Right cardiac atrium (tissue), 5 donors: ENCODE measurements around the gene HERC4. TPM values are rescaled to one million over a fixed set of nuclear protein-coding genes. Genes with fewer than 3 reads are reported as not detected.

Experiments
- ATAC-seq, 2 donors: fragments of 200-7000 bp; cut with Tn5 transposase; one replicate each; pipeline versions ENCODE4 v1.8.0 to v1.9.1; 2020; ENCODE audit warnings: moderate library complexity in 2 of 2, mild to moderate bottlenecking in 1 of 2
- DNase-seq, 3 donors: peaks; one replicate each; pipeline ENCODE4 v3.0.0-alpha.2; 2020
- H3K27ac ChIP-seq: one replicate; pipeline ENCODE4 v1.5.1; 2013; ENCODE audit warnings: mild to moderate bottlenecking, low read length, control low read depth, moderate library complexity
- H3K27me3 ChIP-seq: one replicate; pipeline ENCODE4 v1.6.1; 2013; ENCODE audit not compliant: control insufficient read depth, insufficient read depth
- H3K4me1 ChIP-seq: one replicate; pipeline ENCODE4 v1.6.1; 2013; ENCODE audit warnings: low read length; ENCODE audit not compliant: control insufficient read depth, insufficient read depth
- H3K4me3 ChIP-seq: one replicate; pipeline ENCODE4 v1.5.1; 2013; ENCODE audit warnings: low read length, control low read depth
- H3K9me3 ChIP-seq: one replicate; pipeline ENCODE4 v1.6.1; 2013; ENCODE audit warnings: low read length; ENCODE audit not compliant: control insufficient read depth
- WGBS: extraction: QIAGEN DNeasy Blood & Tissue Kit; methylation state at CpG from one replicate; pipeline ENCODE4 v1.1.7; 2013; 5-methylcytosine and 5-hydroxymethylcytosine counted together
- intact Hi-C, 4 donors: fragments of 100-400 bp; cut with DNase I; formaldehyde crosslinking; loops; one replicate each; pipeline versions ENCODE4 v1.11.0 to v1.14.0; 2022 to 2023
- polyA plus RNA-seq: library from polyadenylated mRNA; stranded (reverse); fragments of 200-250 nt; gene quantifications from one replicate; pipeline ENCODE4 v1.2.3, GENCODE V29; 2013
- total RNA-seq, 4 donors: library from RNA; stranded (reverse); fragmentation: NEBNext Ultra II Directional; extraction: Animal tissue kit (Norgen Biotek cat#: 25700); gene quantifications; one replicate each; pipeline ENCODE4 v1.2.1, GENCODE V29; 2021
- donor health status: healthy with polysubstance abuse.
- donor health status: DM: no; HTN: yes; CAD: no.
- donor health status: DM: no; HTN: no; CAD: no.
- donor health status: DM: no; HTN: yes; CAD: no; lungs with severe emphysema.
- donor health status: DM: yes; HTN: yes; CAD: no.

HERC4 gene
- total and polyA plus RNA-seq, 5 donors: 14.0 to 37.0 (median 33.8) TPM

DNA sequence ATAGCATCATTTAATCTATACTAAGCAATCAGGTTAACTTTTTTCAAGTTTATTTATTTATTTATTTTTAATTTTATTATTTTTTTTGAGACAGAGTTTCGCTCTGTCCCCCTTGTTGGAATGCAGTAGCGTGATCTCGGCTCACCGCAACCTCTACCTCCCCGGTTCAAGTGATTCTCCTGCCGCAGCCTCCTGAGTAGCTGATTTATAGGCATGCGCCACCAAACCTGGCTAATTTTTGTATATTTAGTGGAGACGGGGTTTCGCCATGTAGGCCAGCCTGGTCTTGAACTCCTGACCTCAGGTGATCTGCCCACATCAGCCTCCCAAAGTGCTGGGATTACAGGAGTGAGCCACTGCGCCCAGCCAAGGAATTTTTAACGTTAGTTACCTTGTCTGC is 33.6 kb upstream of the HERC4 start:
- ATAC-seq (no peak), DNase-seq (no peak)
- intact Hi-C loops: no loop called here
- peak overlapping the region; percentile 78 for H3K27ac ChIP-seq
- 90% methylated on average over 11 of the region's 11 CpGs for WGBS
- no peaks in the 10 kb centered on the region for H3K9me3 ChIP-seq
- no peaks in the 10 kb centered on the region for H3K27me3 ChIP-seq
- H3K4me1 ChIP-seq: no peaks in the 10 kb centered on the region
- no peak overlapping the region for H3K4me3 ChIP-seq

- intact Hi-C loops: no loop called here
- 85% methylated on average over 3 of the region's 3 CpGs for WGBS
- Histone ChIP-seq H3K4me3 (no peak overlapping the region), H3K27ac (no peak overlapping the region), H3K4me1 (no peaks in the 10 kb centered on the region), H3K9me3 (no peaks in the 10 kb centered on the region), H3K27me3 (no peaks in the 10 kb centered on the region)
- no peak for DNase-seq
- no peak for ATAC-seq
Observed at GRCh38 chr10:68108051-68108450, 33.0 kb upstream of the HERC4 start.

DNA sequence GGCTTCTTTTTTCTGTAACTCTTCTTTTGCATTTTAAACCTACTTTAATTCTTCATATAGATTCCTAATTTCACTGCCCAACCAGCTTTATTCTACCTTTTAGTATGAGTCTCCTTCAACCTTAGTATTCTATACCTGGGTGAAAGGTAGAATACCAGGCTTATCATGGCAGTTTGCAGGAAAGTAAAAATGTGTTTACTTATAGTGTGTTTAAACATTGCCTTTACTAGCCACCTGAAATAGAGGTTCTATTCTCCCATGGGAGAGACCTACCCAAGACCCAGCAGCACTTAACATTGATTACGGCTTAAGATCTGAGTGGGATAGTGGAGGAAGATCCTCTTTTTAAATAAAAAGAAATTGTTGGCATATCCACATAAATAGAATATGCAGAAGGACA is 32.6 kb upstream of the HERC4 start:
- no peak overlapping the region for H3K4me3 ChIP-seq
- DNase-seq (no peak), ATAC-seq (no peak)
- no peaks in the 10 kb centered on the region for H3K4me1 ChIP-seq
- H3K9me3 ChIP-seq: no peaks in the 10 kb centered on the region
- intact Hi-C loops: no loop called here
- H3K27me3 ChIP-seq: no peaks in the 10 kb centered on the region
- WGBS: 94% methylated on average over 1 of the region's 1 CpG
- H3K27ac ChIP-seq: no peak overlapping the region

GRCh38 chr10:68106656-68107055 is 31.6 kb upstream of the HERC4 start:
- H3K27me3 ChIP-seq: no peaks in the 10 kb centered on the region
- DNase-seq (no peak), ATAC-seq (no peak)
- WGBS: 83% methylated on average over 3 of the region's 3 CpGs
- H3K27ac ChIP-seq: no peak overlapping the region
- H3K9me3 ChIP-seq: no peaks in the 10 kb centered on the region
- intact Hi-C loops: no loop called here
- H3K4me3 ChIP-seq: no peak overlapping the region
- H3K4me1 ChIP-seq: no peaks in the 10 kb centered on the region

DNA sequence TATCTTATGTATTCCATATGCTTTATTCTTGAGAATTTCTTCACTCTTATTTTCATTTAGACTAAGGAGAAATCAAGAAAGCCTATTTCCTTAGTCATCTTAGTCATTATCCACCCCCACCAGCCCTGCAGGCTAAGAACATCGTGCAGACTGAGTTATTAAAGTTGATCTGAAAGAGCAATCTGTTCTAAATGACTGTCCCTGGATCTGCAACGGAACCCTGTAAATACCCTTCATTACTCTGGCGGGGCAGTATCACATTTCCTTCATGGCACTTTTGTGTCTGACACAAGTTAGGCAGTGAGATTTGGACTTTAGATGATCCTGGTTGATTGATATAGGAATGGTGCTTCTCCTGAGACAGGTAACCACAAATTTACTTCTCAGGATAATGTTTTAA is 30.7 kb upstream of the HERC4 start:
- DNase-seq (no peak), ATAC-seq (no peak)
- Histone ChIP-seq H3K27ac (no peak overlapping the region), H3K27me3 (no peaks in the 10 kb centered on the region), H3K9me3 (no peaks in the 10 kb centered on the region), H3K4me1 (no peaks in the 10 kb centered on the region), H3K4me3 (no peak overlapping the region)
- 60% methylated on average over 3 of the region's 3 CpGs for WGBS
- intact Hi-C loops: no loop called here

DNA sequence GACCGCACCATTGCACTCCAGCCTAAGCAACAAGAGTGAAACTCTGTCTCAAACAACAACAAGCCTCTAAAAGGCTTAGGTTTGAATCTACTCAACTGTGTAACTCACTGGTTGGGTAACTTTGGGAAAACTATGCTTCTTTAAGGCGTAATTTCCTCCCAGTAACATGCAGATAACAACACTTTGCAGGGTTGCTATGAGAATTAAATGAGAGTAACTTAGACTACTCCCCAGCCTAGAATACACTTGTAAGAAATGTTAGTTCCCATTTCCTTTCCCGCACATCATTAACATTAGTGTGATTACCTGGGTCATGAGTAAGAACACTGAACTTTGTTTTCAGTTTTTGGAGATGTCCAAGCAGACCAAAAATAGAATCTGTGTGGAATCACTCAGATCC is 28.8 kb upstream of the HERC4 start:
- H3K27ac ChIP-seq: no peak overlapping the region
- intact Hi-C loops: no loop called here
- H3K4me3 ChIP-seq: no peak overlapping the region
- H3K9me3 ChIP-seq: no peaks in the 10 kb centered on the region
- no peak for ATAC-seq
- no peaks in the 10 kb centered on the region for H3K4me1 ChIP-seq
- DNase-seq: no peak
- H3K27me3 ChIP-seq: no peaks in the 10 kb centered on the region
- WGBS: 93% methylated on average over 3 of the region's 3 CpGs

GRCh38 chr10:68103261-68103878 is 28.3 kb upstream of the HERC4 start:
- DNase-seq: no peak
- no peaks in the 10 kb centered on the region for H3K27me3 ChIP-seq
- no peak overlapping the region for H3K27ac ChIP-seq
- intact Hi-C loops: no loop called here
- H3K4me1 ChIP-seq: no peaks in the 10 kb centered on the region
- no peak overlapping the region for H3K4me3 ChIP-seq
- no peaks in the 10 kb centered on the region for H3K9me3 ChIP-seq
- no peak for ATAC-seq
- 80% methylated on average over 4 of the region's 4 CpGs for WGBS

GRCh38 chr10:68101066-68101465 is 26.0 kb upstream of the HERC4 start:
- intact Hi-C loops: no loop called here
- Histone ChIP-seq H3K9me3 (no peaks in the 10 kb centered on the region), H3K4me1 (no peaks in the 10 kb centered on the region), H3K27ac (no peak overlapping the region), H3K27me3 (no peaks in the 10 kb centered on the region), H3K4me3 (no peak overlapping the region)
- ATAC-seq (no peak), DNase-seq (no peak)
- WGBS: 89% methylated on average over 2 of the region's 2 CpGs

DNA sequence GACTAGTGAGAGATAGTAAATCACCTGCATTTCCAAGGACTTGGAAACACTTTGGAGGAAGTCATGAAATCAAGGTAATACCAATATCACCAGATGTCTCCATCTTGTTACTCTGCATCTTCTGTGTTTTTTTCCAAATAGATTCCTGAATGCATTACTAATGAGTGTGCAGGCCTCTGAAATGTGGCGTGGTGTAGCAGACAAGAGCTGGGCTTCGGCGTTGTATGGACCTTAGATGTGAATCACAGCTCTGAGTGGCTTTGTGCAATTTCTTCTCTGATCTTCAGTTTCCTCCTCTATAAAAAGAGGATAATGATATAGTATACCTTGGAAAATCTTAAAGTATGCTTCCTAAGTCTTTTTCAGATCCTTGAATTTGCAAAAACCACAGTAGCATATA is 24.7 kb upstream of the HERC4 start:
- H3K4me1 ChIP-seq: no peaks in the 10 kb centered on the region
- ATAC-seq (no peak), DNase-seq (no peak)
- H3K27me3 ChIP-seq: no peaks in the 10 kb centered on the region
- 94% methylated on average over 3 of the region's 3 CpGs for WGBS
- H3K9me3 ChIP-seq: no peaks in the 10 kb centered on the region
- H3K4me3 ChIP-seq: no peak overlapping the region
- H3K27ac ChIP-seq: no peak overlapping the region
- intact Hi-C loops: no loop called here

GRCh38 chr10:68096913-68097516 is 21.9 kb upstream of the HERC4 start:
- no peak overlapping the region for H3K4me3 ChIP-seq
- no peaks in the 10 kb centered on the region for H3K27me3 ChIP-seq
- H3K9me3 ChIP-seq: no peaks in the 10 kb centered on the region
- ATAC-seq (peak; percentile 77 to 83), DNase-seq (peak in 1 of 3 donors; percentile 18)
- H3K4me1 ChIP-seq: no peaks in the 10 kb centered on the region
- intact Hi-C loops: no loop called here
- no peak overlapping the region for H3K27ac ChIP-seq
- WGBS: 51% methylated on average over 4 of the region's 4 CpGs

GRCh38 chr10:68095153-68095552 is 20.1 kb upstream of the HERC4 start:
- Histone ChIP-seq H3K27ac (no peak overlapping the region), H3K27me3 (no peaks in the 10 kb centered on the region), H3K4me3 (no peak overlapping the region), H3K4me1 (no peaks in the 10 kb centered on the region), H3K9me3 (no peaks in the 10 kb centered on the region)
- DNase-seq: no peak
- ATAC-seq: peak in 1 of 2 donors; percentile 31
- WGBS: 74% methylated on average over 2 of the region's 2 CpGs
- intact Hi-C loops: no loop called here

DNA sequence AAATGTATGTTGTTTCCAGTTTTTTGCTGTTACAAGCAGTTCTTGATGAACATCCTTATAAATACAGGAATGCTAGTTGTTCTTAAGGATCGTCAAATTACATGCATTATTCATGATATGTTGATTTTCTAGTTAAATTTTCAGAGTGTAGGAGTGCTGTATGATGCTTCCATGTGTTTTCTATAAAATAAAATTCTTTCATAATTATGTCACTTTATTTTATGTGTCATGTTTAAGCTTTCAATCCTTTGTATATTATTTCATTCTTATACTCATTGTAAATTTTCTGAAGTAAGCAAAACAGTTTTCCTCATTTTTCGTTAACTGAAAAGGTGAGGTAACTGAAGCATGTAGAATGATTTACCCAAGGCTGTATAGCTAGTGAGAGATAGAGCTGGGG is 17.4 kb upstream of the HERC4 start:
- H3K27ac ChIP-seq: no peak overlapping the region
- WGBS: 91% methylated on average over 2 of the region's 2 CpGs
- intact Hi-C loops: no loop called here
- H3K9me3 ChIP-seq: no peaks in the 10 kb centered on the region
- no peaks in the 10 kb centered on the region for H3K27me3 ChIP-seq
- ATAC-seq: no peak
- DNase-seq: no peak
- H3K4me3 ChIP-seq: no peak overlapping the region
- H3K4me1 ChIP-seq: no peaks in the 10 kb centered on the region
